ENCODE measurements around the gene GCSAML. TPM values are rescaled to one million over a fixed set of nuclear protein-coding genes. Genes with fewer than 3 reads are reported as not detected.

GCSAML gene
- total and polyA plus RNA-seq, 2 of the 4 experiments (the other 2 are of a cell fraction): not detected

DNA sequence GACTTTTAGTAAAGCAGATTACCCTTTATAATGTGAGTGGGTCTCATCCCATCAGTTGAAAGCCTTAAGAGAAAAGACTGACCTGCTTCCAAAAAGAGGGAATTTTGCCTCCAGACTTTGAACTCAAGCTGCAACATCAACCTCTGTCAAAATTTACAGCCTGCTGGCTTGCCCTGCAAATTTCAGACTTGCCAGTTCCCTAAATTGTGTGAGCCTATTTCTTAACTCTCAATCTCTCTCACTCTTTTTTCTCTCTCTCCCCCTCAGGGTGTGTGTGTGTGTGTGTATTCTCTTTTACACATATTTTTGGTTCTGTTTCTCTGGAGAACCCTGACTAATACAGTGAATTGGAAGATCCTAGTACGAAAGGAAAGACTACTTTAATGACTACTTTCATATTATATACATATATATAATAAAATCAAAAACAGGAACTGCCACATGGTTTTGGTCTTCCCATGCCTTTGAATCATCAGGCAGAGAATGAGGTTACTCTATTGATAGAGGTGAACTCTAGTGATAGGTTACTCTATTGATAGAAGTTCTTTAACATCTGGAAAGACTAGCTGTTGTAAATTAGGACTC is 19.1 kb upstream of the GCSAML start:
- H4K5ac ChIP-seq (ENCODE audit: low read depth, low read length): no peak overlapping the region
- ChIA-PET POLR2A (ENCODE audit: unreplicated experiment) (no interaction called here), CTCF (interaction anchor here (0.6 kb wide), 1 partner anchor 236 kb away, joined by 3 read pairs; no protein-coding TSS in a partner anchor)
- no peak overlapping the region for H2AFZ ChIP-seq (replicated peaks; ENCODE audit: low read length, poor library complexity)
- no peaks in the 10 kb centered on the region for H3K4me1 ChIP-seq (ENCODE audit: control insufficient read depth, insufficient read depth, low read length)
- no CpG with 5 or more reads among the region's 1 CpG for WGBS, 2 experiments (ENCODE audit: extremely low coverage in 2 of 2, insufficient read length in 1 of 2)
- H3K9ac ChIP-seq (ENCODE audit: low read depth, low read length): no peak overlapping the region
- dilution Hi-C loops (cut with HindIII; ENCODE audit: low sequenced_read_pairs, unreplicated experiment): no loop called here
- H4K8ac ChIP-seq (ENCODE audit: low read depth in 2 of 2, low read length in 2 of 2): no peak overlapping the region
- H3K56ac ChIP-seq (ENCODE audit: extremely low read depth, insufficient read depth, low read length): no peak overlapping the region
- no peaks in the 10 kb centered on the region for H3K27me3 ChIP-seq (ENCODE audit: control insufficient read depth, insufficient read depth, low read length)
- TF ChIP-seq RAD21 (IDR thresholded peaks at IDR 0.05; ENCODE audit: low read length) (no peak), FOS (IDR thresholded peaks at IDR 0.05; ENCODE audit: low read depth, low read length) (no peak), RCOR1 (IDR thresholded peaks at IDR 0.05; ENCODE audit: insufficient replicate concordance, low read length) (no peak), NFE2L2 (IDR thresholded peaks at IDR 0.05; ENCODE audit: low read depth, low read length) (no peak), MAZ (IDR thresholded peaks at IDR 0.05; ENCODE audit: borderline replicate concordance, low read depth, low read length) (no peak), CEBPB (IDR thresholded peaks at IDR 0.05; ENCODE audit: low read depth, low read length) (no peak), RFX5 (IDR thresholded peaks at IDR 0.05; ENCODE audit: low read depth, low read length) (no peak), MAFK (IDR thresholded peaks at IDR 0.05; ENCODE audit: low read depth, low read length) (no peak), CHD1 (IDR thresholded peaks at IDR 0.05; ENCODE audit: low read depth, low read length) (no peak), MXI1 (IDR thresholded peaks at IDR 0.05; ENCODE audit: borderline replicate concordance, low read depth, low read length) (no peak), BHLHE40 (IDR thresholded peaks at IDR 0.05; ENCODE audit: low read depth, low read length) (no peak)
- TF ChIP-seq, protein P1, sequence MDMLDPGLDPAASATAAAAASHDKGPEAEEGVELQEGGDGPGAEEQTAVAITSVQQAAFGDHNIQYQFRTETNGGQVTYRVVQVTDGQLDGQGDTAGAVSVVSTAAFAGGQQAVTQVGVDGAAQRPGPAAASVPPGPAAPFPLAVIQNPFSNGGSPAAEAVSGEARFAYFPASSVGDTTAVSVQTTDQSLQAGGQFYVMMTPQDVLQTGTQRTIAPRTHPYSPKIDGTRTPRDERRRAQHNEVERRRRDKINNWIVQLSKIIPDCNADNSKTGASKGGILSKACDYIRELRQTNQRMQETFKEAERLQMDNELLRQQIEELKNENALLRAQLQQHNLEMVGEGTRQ (IDR thresholded peaks at IDR 0.05; ENCODE audit: low read depth, low read length): no peak
- TF ChIP-seq, protein P2, sequence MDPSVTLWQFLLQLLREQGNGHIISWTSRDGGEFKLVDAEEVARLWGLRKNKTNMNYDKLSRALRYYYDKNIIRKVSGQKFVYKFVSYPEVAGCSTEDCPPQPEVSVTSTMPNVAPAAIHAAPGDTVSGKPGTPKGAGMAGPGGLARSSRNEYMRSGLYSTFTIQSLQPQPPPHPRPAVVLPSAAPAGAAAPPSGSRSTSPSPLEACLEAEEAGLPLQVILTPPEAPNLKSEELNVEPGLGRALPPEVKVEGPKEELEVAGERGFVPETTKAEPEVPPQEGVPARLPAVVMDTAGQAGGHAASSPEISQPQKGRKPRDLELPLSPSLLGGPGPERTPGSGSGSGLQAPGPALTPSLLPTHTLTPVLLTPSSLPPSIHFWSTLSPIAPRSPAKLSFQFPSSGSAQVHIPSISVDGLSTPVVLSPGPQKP (IDR thresholded peaks at IDR 0.05; ENCODE audit: borderline replicate concordance, low read depth, low read length): no peak
- TF ChIP-seq, protein P3, sequence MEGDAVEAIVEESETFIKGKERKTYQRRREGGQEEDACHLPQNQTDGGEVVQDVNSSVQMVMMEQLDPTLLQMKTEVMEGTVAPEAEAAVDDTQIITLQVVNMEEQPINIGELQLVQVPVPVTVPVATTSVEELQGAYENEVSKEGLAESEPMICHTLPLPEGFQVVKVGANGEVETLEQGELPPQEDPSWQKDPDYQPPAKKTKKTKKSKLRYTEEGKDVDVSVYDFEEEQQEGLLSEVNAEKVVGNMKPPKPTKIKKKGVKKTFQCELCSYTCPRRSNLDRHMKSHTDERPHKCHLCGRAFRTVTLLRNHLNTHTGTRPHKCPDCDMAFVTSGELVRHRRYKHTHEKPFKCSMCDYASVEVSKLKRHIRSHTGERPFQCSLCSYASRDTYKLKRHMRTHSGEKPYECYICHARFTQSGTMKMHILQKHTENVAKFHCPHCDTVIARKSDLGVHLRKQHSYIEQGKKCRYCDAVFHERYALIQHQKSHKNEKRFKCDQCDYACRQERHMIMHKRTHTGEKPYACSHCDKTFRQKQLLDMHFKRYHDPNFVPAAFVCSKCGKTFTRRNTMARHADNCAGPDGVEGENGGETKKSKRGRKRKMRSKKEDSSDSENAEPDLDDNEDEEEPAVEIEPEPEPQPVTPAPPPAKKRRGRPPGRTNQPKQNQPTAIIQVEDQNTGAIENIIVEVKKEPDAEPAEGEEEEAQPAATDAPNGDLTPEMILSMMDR (conservative IDR thresholded peaks at IDR 0.05; ENCODE audit: low read depth, low read length): no peak
- H3K27ac ChIP-seq (ENCODE audit: insufficient read depth, low read length): no peak overlapping the region
- H4K20me1 ChIP-seq (ENCODE audit: insufficient read depth, low read length): no peaks in the 10 kb centered on the region
- H3K9me1 ChIP-seq (ENCODE audit: insufficient read depth, low read length): no peaks in the 10 kb centered on the region
- no peak overlapping the region for H3K4ac ChIP-seq (ENCODE audit: low read depth, low read length)
- no peak overlapping the region for H3K14ac ChIP-seq (replicated peaks; ENCODE audit: low read depth, low read length)
- intact Hi-C loops (cut with micrococcal nuclease): no loop called here
- ATAC-seq (ENCODE audit: low read depth): no peak
- H3K79me1 ChIP-seq (ENCODE audit: low read depth in 1 of 2, low read length in 2 of 2): no peaks in the 10 kb centered on the region
- H3K18ac ChIP-seq (ENCODE audit: low read depth, low read length): no peak overlapping the region
- BruUV-seq (replicated peaks): no TSS peak
- H4K91ac ChIP-seq (ENCODE audit: insufficient read depth, low read depth, low read length): no peak overlapping the region
- H2BK15ac ChIP-seq (ENCODE audit: low read depth, low read length): no peak overlapping the region
- H2AK9ac ChIP-seq (replicated peaks; ENCODE audit: low read depth, low read length, poor library complexity): no peak overlapping the region
- H2BK5ac ChIP-seq (ENCODE audit: low read depth, low read length, poor library complexity, severe bottlenecking): no peak overlapping the region
- H3K23ac ChIP-seq (ENCODE audit: low read depth, low read length): no peak overlapping the region
- H3K36me3 ChIP-seq (ENCODE audit: control insufficient read depth, insufficient read depth, low read length): no peaks in the 10 kb centered on the region
- no peak overlapping the region for H2BK120ac ChIP-seq (ENCODE audit: low read depth, low read length)
- peaks cover 22% of the 10 kb centered on the region for H3K9me3 ChIP-seq (ENCODE audit: control insufficient read depth, insufficient read depth, low read length)
- H3K4me2 ChIP-seq (ENCODE audit: low read depth, low read length): no peak overlapping the region
- in situ Hi-C loops (cut with MboI; ENCODE audit: low sequenced_read_pairs): no loop called here
- no peak overlapping the region for H2AK5ac ChIP-seq (ENCODE audit: low read depth, low read length)
- DNase-seq: no peak
- H3K4me3 ChIP-seq (ENCODE audit: insufficient read depth, low read depth, low read length): no peak overlapping the region
- H2BK20ac ChIP-seq (ENCODE audit: low read depth, low read length): no peak overlapping the region
